Panc1 (cell line): ENCODE data around the gene NDE1. TPM values are rescaled to one million over a fixed set of nuclear protein-coding genes. Genes with fewer than 3 reads are reported as not detected.

Source experiments
- ATAC-seq: fragments of 200-7000 bp; cut with Tn5 transposase; 2 replicates; pipeline ENCODE4 v1.9.1; 2020; ENCODE audit warnings: mild to moderate bottlenecking, moderate library complexity
- BruUV-seq: library from RNA; stranded (reverse); fragments of 400-500 nt; replicated peaks from 2 replicates; lab custom pipeline; 2021; lab: Mats Ljungman, UMichigan
- CTCF ChIA-PET: fragments of 300-600 bp; sonication (Branson Sonifier 250); formaldehyde crosslinking; loops from one replicate; lab custom pipeline; 2022; ENCODE audit warnings: antibody characterized with exemption; lab: Charles Lee
- POLR2A ChIA-PET: fragments of 300-600 bp; sonication (Branson Sonifier 250); formaldehyde crosslinking; loops from one replicate; lab custom pipeline; 2022; ENCODE audit warnings: antibody characterized with exemption; lab: Charles Lee
- DNase-seq: peaks from one replicate; pipeline ENCODE4 v3.0.0-alpha.2; 2010; ENCODE audit warnings: low read depth, low spot score
- H3K27ac ChIP-seq: 2 replicates; pipeline ENCODE4 v1.5.1; 2011; ENCODE audit warnings: mild to moderate bottlenecking, low read length, inconsistent platforms
- H3K27me3 ChIP-seq: fragments of 200-500 bp; sonication (Bioruptor generic); 2 replicates; pipeline ENCODE4 v1.6.0; 2014; ENCODE audit warnings: low read length, inconsistent platforms; ENCODE audit not compliant: control insufficient read depth, insufficient read depth
- H3K36me3 ChIP-seq: fragments of 200-500 bp; sonication (Bioruptor generic); 2 replicates; pipeline ENCODE4 v1.5.1; 2014; ENCODE audit warnings: inconsistent platforms, mild to moderate bottlenecking, low read length, moderate library complexity; ENCODE audit not compliant: control insufficient read depth, insufficient read depth
- H3K4me1 ChIP-seq: 2 replicates; pipeline ENCODE4 v1.5.1; 2011; ENCODE audit warnings: inconsistent platforms, mild to moderate bottlenecking, low read length, moderate library complexity; ENCODE audit not compliant: control insufficient read depth, insufficient read depth
- H3K4me3 ChIP-seq, 2 experiments: 2 replicates each; pipeline ENCODE4 v1.5.1; 2011 to 2012; ENCODE audit warnings: low read depth in 2 of 2, low read length in 2 of 2, mild to moderate bottlenecking in 2 of 2, inconsistent platforms in 1 of 2, moderate library complexity in 1 of 2
- H3K9me3 ChIP-seq: fragments of 200-500 bp; sonication (Bioruptor generic); 2 replicates; pipeline ENCODE4 v1.5.1; 2014; ENCODE audit warnings: low read depth, mild to moderate bottlenecking, inconsistent platforms, low read length, moderate library complexity; ENCODE audit not compliant: control insufficient read depth, insufficient read depth
- POLR2AphosphoS5 ChIP-seq: IDR thresholded peaks from 2 replicates; pipeline ENCODE4 v1.6.1; 2012; ENCODE audit warnings: mild to moderate bottlenecking, low read depth, low read length, moderate library complexity
- REST ChIP-seq, 2 experiments: IDR thresholded peaks; 2 replicates each; pipeline ENCODE4 v1.6.1; 2011 to 2012; ENCODE audit warnings: low read depth in 2 of 2, control low read depth in 1 of 2, low read length in 1 of 2, mild to moderate bottlenecking in 1 of 2, moderate library complexity in 1 of 2; ENCODE audit not compliant: insufficient read depth in 1 of 2
- SIN3A ChIP-seq: IDR thresholded peaks from 2 replicates; pipeline ENCODE4 v1.6.1; 2012; ENCODE audit warnings: low read depth, mild to moderate bottlenecking, low read length, moderate library complexity, borderline replicate concordance; ENCODE audit not compliant: insufficient read depth
- TCF7L2 ChIP-seq: IDR thresholded peaks from 2 replicates; pipeline ENCODE4 v1.6.1; 2011; ENCODE audit warnings: mild to moderate bottlenecking, low read depth, low read length, inconsistent platforms
- in situ Hi-C: cut with HindIII; loops from 2 replicates; pipeline ENCODE4 v1.10.0; 2016; ENCODE audit warnings: low sequenced_read_pairs, low pct_unique_long_range_greater_than_20kb
- intact Hi-C: fragments of 100-400 bp; cut with micrococcal nuclease; formaldehyde crosslinking; loops from one replicate; pipeline ENCODE4 v1.10.0; 2022; ENCODE audit not compliant: unreplicated experiment
- total RNA-seq: library from RNA; stranded (reverse); gene quantifications from one replicate; pipeline ENCODE4 v1.2.1, GENCODE V29; 2021; ENCODE audit not compliant: unreplicated experiment
- TF ChIP-seq, protein P1 (sequence below): fragments of 450-650 bp; IDR thresholded peaks from 2 replicates; pipeline ENCODE4 v1.5.1; 2017; ENCODE audit warnings: mild to moderate bottlenecking

Gene NDE1
- total RNA-seq, 1 experiment from 2014 or later: 99.1 TPM

GRCh38 chr16:15766918-15767317 lies 116.9 kb downstream of the NDE1 start:
- no TSS peak for BruUV-seq
- ChIA-PET CTCF (interaction anchor here (0.7 to 1.2 kb wide), 2 partner anchors 25 to 35 kb away, joined by 3 to 5 read pairs; no protein-coding TSS in a partner anchor), POLR2A (no interaction called here)
- H3K4me1 ChIP-seq: no peaks in the 10 kb centered on the region
- ATAC-seq (no peak), DNase-seq (no peak)
- TF ChIP-seq REST (IDR thresholded peaks at IDR 0.05; ENCODE audit: insufficient read depth in 1 of 2, low read depth in 2 of 2, low read length in 1 of 2): no peak
- no peak for TF ChIP-seq POLR2AphosphoS5
- TF ChIP-seq SIN3A: no peak
- TF ChIP-seq, protein P1, sequence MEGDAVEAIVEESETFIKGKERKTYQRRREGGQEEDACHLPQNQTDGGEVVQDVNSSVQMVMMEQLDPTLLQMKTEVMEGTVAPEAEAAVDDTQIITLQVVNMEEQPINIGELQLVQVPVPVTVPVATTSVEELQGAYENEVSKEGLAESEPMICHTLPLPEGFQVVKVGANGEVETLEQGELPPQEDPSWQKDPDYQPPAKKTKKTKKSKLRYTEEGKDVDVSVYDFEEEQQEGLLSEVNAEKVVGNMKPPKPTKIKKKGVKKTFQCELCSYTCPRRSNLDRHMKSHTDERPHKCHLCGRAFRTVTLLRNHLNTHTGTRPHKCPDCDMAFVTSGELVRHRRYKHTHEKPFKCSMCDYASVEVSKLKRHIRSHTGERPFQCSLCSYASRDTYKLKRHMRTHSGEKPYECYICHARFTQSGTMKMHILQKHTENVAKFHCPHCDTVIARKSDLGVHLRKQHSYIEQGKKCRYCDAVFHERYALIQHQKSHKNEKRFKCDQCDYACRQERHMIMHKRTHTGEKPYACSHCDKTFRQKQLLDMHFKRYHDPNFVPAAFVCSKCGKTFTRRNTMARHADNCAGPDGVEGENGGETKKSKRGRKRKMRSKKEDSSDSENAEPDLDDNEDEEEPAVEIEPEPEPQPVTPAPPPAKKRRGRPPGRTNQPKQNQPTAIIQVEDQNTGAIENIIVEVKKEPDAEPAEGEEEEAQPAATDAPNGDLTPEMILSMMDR: no peak
- no peak for TF ChIP-seq TCF7L2
- H3K4me3 ChIP-seq: no peak overlapping the region
- no peaks in the 10 kb centered on the region for H3K36me3 ChIP-seq
- intact Hi-C loops: no loop called here
- H3K9me3 ChIP-seq: no peaks in the 10 kb centered on the region
- H3K27me3 ChIP-seq: no peaks in the 10 kb centered on the region; the same call in 1 of the 2 replicates
- in situ Hi-C loops: no loop called here
- H3K27ac ChIP-seq: no peak overlapping the region

- no peaks in the 10 kb centered on the region for H3K36me3 ChIP-seq
- in situ Hi-C loops (no loop called here), intact Hi-C loops (no loop called here)
- ATAC-seq (no peak), DNase-seq (no peak)
- no TSS peak for BruUV-seq
- no peaks in the 10 kb centered on the region for H3K9me3 ChIP-seq
- H3K27ac ChIP-seq: no peak overlapping the region
- no peaks in the 10 kb centered on the region for H3K4me1 ChIP-seq
- CTCF ChIA-PET: no interaction called here
- H3K4me3 ChIP-seq: no peak overlapping the region
- POLR2A ChIA-PET: no interaction called here
- H3K27me3 ChIP-seq: no peaks in the 10 kb centered on the region
- TF ChIP-seq SIN3A (no peak), POLR2AphosphoS5 (no peak), TCF7L2 (no peak), REST (IDR thresholded peaks at IDR 0.05; ENCODE audit: insufficient read depth in 1 of 2, low read depth in 2 of 2, low read length in 1 of 2) (no peak)
- TF ChIP-seq, protein P1: no peak
These were observed 118.2 kb downstream of the NDE1 start for GRCh38 chr16:15768201-15768600.
